Measurements from ENCODE around the gene MADCAM1.
A peak's percentile ranks its signal among the peaks of the same experiment; 100 is the strongest.

MADCAM1 gene

GRCh38 chr19:488505-489417, 7.5 kb upstream of the MADCAM1 start:
- DNase-seq = peak; percentile 97 to 100 (median 98)

DNA sequence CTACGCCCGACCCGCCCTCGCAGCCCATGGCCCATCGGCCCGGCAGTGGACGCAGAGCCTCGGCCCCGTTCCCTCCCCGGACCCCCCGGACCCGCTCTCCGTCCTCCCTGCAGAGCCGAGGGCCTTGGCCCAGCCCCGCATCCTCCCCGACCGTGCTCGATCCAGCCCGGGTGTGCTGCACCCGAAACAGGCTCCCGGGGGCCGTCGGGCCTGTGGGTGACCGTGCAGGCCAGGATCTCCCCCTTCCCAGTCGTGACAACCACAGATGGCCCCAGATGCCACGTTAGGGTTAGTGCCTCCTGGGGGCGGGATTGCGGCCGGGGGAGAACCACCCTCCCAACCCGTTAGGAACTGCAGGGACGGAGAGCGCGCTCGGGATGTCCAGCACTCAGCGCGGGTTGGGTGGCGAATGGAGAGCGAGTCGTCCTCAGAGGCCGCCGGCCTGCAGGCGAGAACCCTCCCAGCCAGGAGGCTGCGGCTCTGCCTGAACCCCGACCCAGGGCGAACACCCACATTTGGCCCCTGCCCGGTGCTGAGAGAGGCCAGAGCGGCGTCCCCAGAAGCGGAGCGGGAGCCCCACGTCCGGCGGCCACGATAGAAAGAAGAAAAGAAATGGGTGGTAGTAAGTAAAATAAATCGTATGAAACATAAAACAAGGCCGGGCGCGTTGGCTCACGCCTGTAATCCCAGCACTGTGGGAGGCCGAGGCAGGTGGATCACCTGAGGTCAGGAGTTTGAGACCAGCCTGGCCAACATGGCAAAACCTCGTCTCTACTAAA, 6.7 kb upstream of the MADCAM1 start:
- peak in 2 of 3 experiments; percentile 75 to 78 for DNase-seq

DNA sequence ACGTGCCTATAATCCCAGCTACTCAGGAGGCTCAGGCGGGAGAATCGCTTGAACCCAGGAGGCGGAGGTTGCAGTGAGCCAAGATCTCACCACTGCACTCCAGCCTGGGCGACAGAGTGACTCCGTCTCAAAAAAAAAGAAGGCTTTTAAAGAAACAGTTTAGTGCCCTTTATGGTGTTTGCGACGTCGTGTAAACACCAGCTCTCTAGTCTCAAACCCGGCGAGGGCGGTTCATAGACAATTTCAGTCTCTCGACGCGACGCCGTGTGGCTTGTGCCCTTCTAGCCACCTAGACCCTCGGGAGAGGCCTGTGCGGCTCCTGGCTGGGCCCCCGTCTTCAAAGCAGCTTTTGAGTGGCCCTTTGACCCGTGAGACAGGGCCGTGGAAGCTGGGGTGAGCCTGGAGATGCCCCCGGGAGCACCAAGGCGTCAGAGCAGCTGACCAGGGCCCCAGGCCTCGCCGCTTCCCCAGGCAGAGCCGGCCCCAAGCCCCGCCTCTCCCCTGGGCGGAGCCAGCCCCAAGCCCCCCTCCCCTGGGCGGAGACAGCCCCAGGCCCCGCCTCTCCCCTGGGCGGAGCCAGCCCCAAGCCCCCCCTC, 5.0 kb upstream of the MADCAM1 start:
- DNase-seq = no peak

GRCh38 chr19:492091-492531, 4.2 kb upstream of the MADCAM1 start:
- no peak for DNase-seq

DNA sequence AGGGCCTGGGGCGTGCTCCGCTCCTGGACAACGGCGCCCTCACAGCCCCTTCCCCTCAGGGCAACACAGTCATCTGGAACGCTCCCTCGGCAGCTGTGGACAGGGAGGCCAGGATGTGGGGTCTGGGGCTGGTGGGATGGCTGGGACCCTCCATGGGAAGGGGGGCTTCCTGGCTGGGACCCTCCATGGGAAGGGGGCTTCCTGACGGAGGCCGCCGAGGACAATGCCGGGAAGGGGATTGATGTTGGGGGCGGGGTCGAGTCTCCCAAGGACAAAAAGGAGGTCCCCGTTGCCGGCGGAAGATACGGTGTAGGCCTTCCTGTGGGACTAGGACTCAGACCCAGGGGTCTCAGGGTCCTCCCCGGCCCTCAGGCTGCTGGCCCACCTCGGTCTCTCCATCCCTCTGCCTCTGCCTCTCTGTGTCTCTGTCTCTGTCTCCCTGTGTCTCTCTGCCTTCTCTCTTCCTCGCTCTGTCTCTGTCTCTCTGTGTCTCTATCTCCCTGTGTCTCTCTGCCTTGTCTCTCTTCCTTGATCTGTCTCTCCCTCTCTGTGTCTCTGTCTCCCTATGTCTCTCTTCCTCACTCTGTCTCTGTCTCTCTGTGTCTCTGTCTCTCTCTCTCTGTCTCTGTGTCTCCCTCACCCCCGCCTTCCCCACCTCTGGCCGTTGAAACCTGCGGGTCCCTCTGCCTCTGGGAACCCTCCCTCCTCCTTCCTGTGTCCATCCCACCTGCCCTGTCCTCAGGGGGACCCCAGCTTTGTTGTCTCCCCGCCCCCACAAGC, 2.7 kb upstream of the MADCAM1 start:
- no peak for DNase-seq

DNA sequence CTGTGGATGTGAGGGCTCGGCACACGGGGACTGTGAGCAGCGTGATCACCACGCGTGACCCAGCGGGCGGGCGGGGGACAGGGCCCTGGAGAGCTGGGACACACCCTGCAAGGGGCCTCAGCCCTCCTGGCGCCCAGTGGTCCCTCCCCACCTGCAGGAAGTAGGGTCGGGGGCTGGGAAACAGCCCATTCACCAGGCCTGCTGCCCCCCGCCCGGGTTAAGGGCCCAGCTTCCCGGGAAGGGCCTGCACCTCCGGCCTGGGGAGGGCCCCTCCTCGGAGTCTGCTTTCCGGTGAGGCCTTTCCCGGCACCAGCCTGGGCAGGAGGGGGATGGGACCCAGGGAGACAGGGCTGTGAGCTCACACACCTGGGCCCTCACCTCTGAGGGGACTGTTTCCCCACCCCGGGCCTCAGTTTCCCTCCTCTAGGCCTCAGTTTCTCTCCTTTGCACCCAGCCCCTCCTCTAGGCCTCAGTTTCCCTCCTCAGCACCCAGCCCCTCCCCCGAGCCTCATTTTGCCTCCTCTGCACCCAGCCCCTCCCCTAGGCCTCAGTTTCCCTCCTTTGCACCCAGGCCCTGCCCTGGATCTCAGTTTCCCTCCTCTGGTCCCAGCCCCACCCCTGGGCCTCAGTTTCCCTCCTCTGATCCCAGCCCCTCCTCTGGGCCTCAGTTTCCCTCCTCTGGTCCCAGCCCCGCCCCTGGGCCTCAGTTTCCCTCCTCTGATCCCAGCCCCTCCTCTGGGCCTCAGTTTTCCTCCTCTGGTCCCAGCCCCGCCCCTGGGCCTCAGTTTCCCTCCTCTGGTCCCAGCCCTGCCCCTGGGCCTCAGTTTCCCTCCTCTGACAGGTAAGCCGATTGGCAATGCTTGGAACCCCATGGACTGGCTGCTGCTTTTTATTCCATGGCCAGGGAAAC, 1.9 kb upstream of the MADCAM1 start:
- DNase-seq = no peak

GRCh38 chr19:495081-495401, 1.2 kb upstream of the MADCAM1 start:
- DNase-seq = no peak

DNA sequence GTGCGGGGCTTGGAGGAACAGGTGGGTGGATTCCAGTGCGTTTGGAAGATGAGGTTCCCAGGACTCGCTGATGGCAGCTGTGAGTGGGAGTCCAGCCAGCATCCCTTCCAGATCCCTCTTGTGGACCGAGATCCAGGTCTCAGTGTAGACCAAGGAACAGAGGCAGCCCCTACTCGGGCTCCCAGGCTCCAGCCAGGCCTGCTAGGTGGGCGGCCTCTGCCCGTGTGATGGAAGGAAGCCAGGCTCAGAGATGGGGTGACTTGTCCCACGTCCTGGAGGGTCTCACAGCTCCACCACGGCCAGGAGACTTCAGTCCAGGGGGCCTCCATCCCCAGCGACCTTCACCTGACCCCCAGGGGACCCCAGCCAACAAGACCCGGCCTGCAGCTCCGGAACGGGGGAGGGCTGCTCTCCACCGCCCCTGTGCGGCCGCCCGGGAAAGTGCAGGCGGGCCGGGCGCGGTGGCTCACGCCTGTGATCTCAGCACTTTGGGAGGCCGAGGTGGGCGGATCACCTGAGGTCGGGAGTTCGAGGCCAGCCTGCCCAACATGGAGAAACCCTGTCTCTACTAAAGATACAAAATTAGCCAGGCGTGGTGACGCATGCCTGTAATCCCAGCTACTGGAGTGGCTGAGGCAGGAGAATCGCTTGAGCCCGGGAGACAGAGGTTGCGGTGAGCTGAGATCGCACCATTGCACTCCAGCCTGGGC, 729 bp upstream of the MADCAM1 start:
- DNase-seq = peak in 2 of 3 experiments; percentile 46 to 58

DNA sequence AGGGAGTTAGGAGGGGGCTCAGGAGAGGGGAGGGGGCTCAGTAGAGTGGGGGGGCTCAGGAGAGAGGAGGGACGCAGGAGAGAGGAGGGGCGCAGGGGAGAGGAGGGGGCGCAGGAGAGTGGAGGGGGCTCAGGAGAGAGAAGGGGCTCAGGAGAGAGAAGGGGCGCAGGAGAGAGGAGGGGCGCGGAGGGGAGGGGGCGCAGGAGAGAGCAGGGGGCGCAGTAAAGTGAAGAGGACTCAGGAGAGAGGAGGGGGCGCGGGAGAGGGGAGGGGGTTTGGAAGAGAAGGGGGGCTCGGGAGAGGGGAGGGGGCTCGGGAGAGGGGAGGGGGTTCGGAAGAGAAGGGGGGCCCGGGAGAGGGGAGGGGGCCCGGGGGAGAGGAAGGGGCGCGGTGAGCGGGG, 700 bp downstream of the MADCAM1 start:
- no peak for DNase-seq

DNA sequence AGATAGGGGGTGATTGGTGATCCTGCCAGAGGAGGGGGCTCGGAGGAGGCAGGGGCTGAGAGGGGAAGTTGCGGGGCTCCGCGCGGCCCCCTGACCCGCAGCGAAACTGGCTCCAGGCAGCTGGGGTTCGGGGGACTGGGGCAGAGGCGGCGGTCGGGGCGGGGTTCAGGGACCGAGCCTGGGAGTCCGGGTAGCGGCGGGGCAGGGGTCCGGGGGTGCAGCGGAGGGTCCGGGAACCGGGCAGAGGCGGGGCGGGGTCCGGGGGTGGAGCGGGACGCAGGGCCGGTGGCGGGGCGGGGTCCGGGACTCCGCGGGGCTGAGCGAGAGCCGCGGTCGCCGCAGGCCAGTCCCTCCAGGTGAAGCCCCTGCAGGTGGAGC, 1.2 kb downstream of the MADCAM1 start:
- DNase-seq = no peak

DNA sequence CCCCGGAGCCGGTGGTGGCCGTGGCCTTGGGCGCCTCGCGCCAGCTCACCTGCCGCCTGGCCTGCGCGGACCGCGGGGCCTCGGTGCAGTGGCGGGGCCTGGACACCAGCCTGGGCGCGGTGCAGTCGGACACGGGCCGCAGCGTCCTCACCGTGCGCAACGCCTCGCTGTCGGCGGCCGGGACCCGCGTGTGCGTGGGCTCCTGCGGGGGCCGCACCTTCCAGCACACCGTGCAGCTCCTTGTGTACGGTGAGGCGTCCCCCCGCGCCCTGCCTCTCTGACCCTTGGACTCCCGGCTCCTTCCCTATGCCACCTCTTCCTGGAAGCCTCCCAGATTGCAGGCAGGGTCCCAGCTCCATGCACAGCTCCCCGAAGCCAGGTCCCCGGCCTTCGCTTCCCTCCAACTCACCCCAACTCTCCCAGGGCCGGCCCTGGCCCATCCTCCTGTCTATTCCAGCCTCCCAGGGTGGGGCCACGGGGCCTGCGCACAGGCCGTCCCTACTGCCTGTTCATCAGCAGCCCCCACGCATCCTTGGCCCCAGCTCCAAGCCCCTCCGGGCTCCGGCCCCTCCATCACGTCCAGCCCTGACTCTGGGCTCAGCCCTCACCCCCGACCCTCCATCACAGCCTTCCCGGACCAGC, 1.7 kb downstream of the MADCAM1 start:
- DNase-seq = no peak

DNA sequence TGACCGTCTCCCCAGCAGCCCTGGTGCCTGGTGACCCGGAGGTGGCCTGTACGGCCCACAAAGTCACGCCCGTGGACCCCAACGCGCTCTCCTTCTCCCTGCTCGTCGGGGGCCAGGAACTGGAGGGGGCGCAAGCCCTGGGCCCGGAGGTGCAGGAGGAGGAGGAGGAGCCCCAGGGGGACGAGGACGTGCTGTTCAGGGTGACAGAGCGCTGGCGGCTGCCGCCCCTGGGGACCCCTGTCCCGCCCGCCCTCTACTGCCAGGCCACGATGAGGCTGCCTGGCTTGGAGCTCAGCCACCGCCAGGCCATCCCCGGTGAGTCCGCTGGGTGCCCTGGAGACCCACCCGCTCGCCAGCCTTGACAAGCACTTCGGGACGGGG, 2.2 kb downstream of the MADCAM1 start:
- DNase-seq = no peak

DNA sequence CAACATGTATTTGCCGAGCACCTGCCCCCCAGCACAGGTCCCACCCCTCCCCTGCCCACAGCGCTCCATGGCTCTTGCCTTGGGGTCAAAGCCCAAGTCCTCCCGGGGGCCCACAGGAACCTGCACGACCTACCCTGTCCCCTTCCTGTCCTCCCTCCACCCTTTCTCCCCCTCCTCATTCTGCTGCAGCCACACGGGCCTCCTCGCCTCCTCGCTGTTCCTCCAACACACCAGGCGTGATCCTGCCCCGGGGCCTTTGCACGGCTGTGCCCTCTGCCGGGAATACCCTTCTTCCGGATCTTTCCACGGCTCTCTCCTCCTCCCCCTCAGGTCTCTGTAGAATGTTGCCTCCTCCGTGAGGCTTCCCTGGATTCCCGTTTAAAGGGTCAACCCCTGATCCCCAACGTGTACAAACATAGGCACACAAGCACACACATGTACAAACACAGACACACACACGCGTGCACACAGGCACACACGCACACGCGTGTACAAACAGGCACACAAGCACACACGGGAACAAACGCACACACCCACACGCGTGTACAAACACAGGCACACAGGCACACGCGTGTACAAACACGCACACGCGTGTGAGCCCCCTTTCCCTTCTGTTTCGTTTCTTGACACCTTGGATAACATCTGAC, 2.8 kb downstream of the MADCAM1 start:
- no peak for DNase-seq

DNA sequence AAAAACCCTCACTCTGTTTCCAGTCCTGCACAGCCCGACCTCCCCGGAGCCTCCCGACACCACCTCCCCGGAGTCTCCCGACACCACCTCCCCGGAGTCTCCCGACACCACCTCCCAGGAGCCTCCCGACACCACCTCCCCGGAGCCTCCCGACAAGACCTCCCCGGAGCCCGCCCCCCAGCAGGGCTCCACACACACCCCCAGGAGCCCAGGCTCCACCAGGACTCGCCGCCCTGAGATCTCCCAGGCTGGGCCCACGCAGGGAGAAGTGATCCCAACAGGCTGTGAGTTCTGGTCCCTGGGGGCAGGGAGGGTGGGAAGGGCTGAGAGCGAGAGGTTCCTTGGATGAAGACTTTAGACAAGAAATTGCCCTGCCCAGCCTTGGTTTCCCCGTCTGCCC, 5.4 kb downstream of the MADCAM1 start:
- no peak for DNase-seq

DNA sequence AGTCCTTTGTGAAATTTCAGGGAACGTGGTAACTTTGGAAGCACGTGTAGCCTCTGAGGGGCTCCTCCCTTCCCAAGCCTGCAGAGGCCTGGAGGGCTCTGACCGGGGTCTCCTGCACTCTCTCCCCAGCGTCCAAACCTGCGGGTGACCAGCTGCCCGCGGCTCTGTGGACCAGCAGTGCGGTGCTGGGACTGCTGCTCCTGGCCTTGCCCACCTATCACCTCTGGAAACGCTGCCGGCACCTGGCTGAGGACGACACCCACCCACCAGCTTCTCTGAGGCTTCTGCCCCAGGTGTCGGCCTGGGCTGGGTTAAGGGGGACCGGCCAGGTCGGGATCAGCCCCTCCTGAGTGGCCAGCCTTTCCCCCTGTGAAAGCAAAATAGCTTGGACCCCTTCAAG, 8.3 kb downstream of the MADCAM1 start:
- no peak for DNase-seq

DNA sequence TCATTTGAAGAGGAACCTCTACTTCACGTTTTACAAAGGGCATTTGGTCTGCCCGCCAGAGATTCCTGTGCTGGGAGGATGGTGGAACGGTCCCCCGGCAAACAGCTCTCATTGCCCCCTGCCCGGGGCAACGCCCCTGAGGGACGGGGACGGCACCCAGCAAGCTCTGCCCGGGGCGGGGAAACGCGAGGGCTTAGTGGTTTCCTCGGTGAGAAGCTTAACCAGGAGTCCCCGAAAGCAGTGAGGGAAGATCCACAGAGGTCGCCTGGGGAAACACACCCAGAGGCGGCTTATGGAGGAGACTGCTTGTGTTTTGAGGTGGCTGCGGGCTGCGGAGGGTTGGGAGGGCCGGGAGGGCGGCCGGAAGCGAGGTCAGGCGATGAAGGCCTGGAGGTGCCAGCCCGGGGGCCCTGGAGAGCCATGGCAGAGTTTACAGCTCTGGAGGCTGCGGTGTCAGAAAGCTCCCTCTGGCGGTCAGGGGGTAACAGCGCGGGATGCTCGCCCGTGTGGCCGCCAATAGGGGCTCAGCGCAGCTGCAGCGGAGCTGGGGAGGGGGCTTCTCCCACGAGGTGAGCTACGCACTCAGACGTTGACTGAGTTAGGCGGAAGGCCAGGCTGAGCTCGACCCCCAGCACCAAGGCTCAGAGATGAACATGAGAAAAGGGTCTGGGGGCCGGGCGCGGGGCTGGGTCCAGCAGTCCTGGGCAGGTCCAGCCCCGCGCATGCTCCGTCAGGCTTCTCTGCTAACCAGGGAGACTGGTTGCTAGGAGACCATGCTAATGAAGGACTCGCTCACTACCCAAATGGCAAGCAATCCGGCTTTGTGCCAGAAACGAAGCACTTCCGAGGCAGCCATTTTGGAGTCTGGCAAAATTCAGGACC, 10.4 kb downstream of the MADCAM1 start:
- DNase-seq = peak; percentile 99 to 100 (median 100)

DNA sequence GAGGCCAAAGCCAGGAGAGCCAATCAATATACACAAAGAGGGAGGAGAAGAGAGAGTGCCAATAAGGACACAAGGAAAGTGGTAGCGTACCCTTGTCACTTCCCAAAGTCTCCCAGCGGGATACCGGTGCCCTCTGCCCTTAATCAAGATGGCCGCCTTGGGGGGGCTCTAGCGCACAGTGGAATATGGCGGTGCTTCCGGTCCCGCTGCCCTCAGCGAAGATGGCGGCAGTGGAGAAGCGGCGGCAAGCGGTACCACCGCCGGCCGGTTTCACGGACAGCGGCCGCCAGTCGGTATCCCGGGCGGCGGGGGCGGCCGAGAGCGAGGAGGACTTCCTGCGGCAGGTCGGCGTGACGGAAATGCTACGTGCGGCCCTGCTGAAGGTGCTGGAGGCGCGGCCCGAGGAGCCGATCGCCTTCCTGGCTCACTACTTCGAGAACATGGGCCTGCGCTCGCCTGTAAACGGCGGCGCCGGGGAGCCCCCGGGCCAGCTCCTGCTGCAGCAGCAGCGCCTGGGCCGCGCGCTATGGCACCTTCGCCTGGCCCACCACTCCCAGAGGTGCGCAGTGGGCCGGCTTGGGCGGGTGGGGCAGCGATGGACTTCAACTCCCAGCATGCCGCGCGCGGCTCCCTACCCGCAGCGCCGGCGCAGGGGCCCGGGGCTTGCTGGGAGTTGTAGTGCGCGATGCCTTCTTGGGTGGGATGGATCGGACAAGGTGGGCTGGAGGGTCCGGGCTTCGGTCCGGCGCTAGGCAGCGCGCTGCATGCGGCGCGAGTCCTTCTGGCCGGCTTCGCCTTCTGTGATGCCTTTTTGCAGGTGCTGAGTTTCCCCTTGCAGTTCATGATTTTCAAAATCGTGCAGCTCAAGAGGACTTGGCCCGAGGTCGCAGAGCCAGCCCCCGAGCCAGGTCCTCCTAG, 11.3 kb downstream of the MADCAM1 start, which contains the start of gene TPGS1:
Gene TPGS1, plus strand, starts transcription at position 212 of the 918 bp plus-strand sequence. Its CDS starts 10 bp downstream, at position 222.
- DNase-seq = peak; percentile 79 to 100 (median 93)

Data from NCI-H1417 (cell line).